HG03175 (cell line): ENCODE results near the gene FUBP3.

Experiments
- ATAC-seq: cut with Tn5 transposase; IDR thresholded peaks from one replicate; pipeline ENCODE4 v1.9.1; 2021; ENCODE audit warnings: mild to moderate bottlenecking, moderate library complexity; ENCODE audit not compliant: unreplicated experiment

The FUBP3 gene

DNA sequence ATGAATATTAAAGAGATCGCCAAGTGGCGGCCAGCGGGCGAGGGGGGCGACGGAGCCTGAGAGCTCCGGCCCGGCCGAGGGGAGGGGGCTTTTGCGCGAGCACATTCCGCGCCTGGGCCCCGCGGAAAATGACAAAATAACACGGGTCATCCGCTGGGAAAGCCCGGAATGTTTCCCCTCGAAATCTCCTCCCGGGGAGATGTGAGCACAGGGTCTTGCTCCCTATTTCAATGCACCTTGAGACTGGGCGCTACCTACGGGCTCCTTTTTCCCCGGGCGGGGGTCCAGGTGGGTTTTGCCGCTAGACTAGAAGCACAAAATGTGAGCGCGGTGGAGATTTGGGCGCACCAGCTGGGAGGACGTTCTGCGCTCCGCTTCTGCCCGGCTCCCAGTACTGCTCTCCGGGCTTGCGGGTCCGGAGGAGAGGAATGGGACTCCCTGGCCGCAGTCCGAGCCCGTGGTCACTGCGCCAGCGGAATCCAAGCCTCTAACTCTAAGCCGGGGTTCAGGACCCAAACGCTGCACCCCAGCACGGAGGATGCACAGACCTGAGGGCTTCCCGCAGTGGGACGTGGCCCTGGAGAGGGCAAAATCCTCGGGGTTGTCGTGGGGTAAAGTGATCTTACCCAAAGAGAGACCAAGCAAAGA is 82.2 kb downstream of the FUBP3 start:
- ATAC-seq, result no peak

DNA sequence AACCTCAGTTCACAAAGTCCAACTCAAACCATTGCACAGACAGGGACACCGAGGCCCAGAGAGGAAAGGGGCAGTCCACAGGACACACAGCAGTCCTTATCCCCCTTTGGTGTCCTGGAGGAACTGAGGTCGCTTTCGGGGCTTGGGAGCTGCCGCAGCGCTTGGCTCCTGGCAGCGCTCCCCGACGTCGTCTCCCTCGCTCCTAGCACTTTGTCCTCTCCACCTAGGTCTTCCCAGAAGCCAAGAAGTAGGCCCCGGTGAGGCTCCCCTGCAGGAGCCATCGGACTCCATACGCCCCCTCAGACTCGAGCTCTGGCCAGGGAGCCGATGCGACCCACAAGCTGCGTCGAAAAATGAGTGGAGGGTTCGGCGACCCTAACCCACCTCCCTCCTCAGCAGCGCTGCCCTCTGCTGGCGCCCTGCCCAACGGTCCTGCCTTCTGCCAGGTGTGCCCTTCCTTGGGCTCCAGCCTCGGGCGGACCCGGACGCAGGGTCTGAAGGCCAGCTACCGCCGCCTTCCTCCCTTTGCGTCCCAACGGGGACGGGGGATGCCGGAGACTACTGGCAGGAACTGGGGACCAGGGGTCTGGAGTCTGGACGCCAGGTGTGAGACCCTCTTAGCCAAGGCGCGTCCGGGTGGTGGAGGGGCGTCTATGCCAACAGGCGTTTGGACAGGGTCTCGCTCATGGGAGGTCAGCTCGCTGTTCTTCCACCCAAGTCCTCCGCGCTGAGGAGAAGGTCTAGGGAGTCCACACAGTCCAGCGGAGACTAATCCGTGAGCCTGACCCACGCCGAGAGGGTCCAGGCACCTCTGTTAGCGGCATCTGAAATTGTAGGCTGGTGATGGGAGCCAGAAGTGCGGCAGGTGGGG is 83.0 kb downstream of the FUBP3 start:
- ATAC-seq, result no peak

DNA sequence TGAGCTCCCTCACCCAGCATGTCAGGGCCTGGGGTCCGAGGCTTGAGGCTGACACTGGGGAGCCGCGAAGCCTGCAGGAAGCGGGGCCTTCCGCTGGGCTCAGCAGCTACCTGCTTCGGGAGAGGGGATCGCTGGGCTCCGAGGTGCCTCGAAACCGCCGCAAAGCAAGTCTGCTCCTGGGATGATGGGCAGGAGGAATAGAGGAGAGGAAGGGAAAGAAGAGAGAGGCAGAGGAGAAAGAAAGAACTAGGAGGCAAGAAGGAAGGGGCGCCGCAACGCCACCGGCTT is 83.5 kb downstream of the FUBP3 start:
- no peak for ATAC-seq

DNA sequence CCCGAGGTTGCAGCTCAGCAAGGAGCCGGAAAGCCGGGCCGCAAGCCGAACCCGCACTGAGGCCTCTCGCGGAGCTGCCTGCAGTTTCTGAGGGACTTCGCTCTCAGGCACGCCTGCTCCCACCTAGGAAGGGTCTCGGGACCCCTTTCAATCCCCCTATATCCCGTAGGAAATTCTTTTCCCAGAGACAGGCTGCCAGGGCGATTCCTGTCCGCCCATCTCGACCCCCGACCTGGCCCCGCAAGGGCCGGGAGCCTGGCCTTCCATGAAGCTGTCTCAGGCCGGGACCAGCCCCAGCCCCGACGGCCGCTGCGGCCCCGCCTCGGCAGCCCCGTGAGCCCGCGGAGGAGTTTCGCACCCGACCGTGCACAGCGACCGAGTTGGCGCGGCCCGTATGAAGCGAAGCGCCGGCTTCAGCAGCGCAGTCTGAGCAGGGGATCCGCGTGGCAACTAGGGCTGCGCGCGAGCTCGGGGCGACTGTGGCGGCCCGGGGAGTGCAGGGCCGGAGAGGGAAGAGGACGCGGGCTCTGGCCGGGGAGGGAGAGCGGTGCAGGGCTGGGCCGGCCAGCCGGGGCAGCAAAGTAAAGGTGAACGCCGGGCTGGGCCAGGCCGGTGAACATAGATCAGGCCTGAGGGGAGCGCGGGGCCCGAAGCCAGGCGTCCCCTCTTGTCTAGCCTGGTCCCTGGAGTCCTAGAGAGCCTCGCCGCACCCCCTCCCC is 84.0 kb downstream of the FUBP3 start:
- ATAC-seq, result no peak

DNA sequence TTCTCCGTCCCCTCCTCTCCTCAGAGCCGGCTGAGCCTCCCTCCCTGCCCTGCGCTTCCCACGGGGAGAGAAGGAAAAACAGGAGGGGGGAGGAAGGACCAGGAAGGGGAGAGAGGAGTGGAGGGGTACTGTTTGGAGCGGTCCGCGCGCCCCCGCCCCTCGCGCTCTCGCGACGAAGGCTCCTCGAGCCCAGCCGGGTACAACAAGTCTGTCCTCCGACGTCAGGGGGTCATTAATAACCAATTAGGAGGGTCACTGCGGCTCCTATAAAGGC is 84.5 kb downstream of the FUBP3 start:
- no peak for ATAC-seq

DNA sequence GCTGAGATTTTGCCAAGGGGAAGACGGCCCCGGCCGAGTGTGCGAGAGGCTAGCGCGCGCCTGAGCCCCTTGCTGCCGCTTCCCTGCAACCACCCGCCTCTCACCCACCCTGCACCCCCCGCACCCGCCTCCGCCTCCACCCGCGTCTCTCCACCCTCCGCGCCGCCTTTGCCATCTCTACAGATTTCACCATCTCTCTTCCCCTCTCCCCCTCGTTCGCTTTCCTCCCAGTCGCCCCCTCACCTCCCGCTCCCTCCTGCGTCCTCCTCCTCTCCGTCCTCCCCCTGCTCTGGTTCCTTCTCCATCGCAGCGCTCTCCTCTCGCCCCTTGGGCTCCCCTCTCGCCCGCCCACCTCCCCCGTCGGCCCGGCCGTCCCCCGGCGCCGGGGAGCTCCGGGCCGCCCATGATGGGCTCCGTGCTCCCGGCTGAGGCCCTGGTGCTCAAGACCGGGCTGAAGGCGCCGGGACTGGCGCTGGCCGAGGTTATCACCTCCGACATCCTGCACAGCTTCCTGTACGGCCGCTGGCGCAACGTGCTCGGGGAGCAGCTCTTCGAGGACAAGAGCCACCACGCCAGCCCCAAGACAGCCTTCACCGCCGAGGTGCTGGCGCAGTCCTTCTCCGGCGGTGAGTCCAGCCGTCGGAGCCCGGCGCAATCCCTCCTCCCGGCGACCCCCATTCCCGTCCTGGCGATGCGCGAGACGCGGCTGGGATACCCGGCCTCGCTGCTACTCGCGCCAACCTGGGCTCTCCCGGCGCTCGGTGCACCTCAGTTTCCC is 85.1 kb downstream of the FUBP3 start, which contains the start of gene PRDM12:
Gene PRDM12, plus strand, starts transcription at position 344 of the 778 bp plus-strand sequence. Its CDS starts 60 bp downstream, at position 404.
- ATAC-seq, result no peak

DNA sequence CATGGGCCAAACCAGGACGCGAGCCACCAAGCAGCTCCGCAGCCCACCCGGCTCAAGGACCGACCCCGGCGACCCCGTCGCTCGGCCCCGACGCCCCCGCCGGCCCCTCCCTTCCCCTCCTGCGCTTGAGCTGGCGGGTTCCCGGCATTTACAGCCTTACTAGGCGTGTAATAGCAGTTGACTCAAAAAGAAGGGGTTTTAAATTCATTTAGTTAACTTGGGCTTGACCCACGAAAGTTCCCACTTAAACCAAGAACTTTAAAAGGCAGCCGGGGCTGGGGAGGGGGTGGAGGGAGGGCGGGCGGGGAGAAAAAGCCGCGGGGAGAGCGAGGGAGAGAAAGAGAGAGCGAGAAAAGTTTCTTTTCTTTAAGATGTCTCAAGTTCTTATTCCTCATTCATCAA is 85.7 kb downstream of the FUBP3 start:
- ATAC-seq, result no peak

DNA sequence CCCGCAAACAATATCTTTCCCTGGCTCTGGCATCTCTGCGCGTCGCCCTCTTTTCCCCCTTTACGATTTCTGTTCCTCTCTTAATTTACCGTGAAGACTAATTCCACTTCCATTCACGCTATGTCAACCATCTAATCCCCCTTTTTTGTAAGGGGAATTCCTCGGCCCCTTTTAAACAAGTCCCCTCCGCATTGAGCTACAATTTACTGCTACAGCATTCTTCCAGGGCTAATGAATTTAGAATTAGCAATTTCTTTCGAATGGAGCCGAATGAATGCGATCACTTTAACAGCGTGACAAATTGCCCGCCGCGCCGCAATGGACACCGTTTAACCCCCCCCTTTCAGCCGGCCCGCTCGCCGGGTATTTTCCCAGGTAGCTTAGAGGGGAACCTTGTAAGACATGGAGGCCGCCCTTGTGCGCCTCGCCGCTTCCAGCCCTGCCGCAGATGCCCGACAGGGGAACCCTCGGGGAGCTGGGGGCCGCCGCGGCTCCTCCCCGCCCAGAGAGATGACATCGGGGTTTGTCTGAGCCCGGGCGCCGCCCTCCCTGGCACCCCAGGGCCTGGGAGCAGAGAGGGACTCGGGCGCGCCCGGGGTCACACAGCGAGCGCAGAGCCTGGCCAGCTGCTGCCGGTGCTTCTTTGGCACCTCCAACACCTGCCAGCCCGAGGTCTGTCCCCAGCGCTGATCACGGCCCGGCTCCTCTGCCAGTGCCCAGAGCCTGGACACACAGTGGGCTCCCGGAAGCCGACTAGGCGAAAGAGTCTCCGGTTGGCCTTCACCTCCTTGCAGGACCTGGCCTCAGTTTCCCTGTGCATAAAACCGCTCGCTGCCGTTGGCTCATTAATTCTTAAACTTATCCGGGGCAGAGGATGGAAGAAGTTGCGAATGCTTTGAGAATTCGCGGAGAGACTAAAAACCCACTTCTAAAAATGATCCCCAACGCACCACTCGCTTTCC is 86.3 kb downstream of the FUBP3 start:
- ATAC-seq, result no peak

DNA sequence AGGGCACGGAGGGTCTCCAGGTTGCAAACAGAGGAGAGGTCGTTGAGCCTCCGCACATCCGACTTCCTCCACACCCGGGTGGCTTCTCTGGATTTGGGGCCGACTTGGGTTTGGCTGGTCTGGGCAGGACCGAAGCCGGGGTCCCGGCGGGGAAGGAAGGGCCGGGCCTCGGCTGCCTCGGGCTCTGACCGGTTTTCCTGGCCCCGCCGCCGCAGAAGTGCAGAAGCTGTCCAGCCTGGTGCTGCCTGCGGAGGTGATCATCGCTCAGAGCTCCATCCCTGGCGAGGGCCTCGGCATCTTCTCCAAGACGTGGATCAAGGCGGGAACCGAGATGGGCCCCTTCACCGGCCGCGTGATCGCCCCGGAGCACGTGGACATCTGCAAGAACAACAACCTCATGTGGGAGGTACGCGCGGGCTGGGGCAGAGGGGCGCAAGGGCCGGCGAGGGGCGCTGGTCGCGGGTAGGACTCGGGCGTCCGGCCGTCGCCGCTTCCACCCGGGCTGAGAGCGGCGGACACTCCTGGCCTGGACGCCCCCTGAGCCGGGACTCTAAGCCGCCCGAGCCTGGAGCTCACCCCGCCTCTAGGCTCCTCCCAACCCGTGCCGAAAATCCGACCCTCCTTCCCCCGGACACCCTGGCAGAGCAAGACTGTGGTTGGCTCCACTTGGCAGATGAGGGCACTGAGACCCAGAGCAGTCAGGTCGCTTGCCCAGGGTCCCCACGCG is 87.2 kb downstream of the FUBP3 start:
- ATAC-seq, result no peak

DNA sequence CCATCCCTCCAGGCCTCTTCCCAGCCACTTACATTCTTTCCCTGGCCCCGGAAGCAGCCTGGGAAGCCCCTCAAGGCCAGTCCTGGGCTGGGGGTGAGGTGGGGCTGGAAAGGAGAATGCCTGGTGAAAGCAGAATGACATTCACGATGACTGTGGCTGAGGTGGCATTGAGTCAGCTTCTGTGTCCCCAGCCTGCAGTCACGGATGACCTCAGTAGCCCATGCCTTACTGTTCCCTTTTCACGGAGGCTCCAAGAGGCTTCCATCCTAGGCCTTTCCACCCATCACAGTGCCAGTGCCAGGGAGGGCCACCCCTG is 87.7 kb downstream of the FUBP3 start:
- no peak for ATAC-seq

DNA sequence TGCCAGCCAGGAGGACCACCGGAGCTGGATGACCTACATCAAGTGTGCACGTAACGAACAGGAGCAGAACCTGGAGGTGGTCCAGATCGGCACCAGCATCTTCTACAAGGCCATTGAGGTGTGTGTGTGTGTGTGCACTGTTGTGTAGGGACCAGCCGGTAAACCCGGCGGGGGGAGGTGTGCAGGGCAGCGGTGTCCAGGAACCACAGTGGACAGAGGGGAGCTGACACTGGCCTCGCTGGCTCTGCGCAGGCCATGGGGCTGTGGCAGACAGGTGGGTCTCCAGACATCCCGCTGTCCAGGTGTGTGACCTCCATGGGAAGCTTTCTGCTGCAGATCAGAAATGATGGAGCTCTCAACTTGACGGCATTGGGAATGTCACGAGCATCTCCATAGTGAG is 88.8 kb downstream of the FUBP3 start:
- no peak for ATAC-seq

DNA sequence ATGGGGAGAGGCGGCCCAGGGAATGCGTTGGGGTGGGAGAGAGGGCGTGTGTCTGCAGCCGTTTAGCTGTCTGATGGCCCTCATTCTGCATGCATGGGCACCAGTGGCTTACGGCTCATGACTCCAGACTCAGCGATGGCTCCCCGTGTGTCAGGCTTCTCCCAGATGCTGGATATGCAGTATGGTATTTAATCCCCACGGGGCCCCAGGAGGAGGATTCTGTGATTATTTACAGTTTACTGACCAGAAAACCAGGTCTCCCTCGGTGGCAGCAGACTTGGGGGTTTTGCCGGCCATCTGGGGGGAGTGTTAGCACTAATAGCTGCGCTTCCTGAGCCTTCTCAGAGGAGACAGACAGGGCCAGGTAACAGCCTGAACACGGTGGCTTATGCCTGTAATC is 89.3 kb downstream of the FUBP3 start:
- no peak for ATAC-seq

DNA sequence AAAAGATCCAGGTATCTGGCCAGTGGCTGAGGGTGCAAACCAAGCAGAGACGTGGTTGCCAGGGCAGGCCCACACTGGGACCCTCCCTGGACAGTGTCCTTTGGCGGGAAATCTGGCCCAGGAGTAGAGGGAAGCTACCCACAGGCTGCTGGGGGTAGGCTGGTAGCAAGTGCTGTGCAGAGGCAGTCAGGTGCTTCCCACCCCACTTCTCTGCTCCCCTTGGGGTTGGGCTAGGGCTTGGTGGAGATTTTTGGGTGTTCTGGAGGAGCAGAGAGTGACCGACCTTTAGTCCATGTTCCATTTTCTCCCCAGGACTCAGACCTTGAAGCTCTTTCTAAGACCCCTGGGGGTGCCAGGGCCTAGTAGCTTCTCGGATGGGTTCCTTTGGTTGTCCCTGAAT is 90.6 kb downstream of the FUBP3 start:
- no peak for ATAC-seq

DNA sequence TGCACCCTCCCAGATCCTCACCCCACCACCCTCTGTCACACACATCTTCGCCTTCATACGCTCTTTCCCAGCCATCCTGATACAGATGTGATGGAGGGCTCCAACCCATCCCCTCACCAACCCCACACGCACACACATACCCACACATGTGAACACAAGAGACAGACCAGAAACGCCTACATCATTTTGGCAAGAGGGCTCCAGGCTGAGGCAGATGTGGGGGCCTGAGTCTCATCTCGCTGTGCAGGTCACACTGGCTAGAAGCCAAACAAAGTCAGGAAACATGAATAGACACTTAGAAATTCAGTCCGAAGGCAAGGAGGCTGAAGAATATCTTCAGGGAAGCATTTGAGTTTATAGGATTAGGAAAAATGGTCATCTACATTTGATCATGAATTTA is 91.3 kb downstream of the FUBP3 start:
- ATAC-seq, result no peak

DNA sequence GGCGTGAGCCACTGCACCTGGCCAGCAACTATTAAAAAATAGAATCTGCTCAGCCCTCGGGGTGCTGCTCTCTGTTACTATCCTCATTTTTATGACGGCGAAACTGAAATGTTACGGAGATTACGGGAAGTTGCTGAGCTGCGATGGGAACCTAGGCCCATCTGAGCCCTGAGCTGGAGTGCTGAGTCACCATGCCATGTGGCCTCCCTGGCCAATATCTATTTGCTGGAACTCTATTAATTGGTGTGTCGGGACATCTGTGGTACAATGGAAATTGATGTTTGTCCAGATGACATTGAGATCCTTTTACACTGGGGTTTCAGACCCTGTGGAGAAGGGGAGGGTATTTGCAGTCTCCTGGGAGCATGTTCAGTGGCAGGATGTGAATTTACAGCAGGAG is 93.1 kb downstream of the FUBP3 start:
- no peak for ATAC-seq

DNA sequence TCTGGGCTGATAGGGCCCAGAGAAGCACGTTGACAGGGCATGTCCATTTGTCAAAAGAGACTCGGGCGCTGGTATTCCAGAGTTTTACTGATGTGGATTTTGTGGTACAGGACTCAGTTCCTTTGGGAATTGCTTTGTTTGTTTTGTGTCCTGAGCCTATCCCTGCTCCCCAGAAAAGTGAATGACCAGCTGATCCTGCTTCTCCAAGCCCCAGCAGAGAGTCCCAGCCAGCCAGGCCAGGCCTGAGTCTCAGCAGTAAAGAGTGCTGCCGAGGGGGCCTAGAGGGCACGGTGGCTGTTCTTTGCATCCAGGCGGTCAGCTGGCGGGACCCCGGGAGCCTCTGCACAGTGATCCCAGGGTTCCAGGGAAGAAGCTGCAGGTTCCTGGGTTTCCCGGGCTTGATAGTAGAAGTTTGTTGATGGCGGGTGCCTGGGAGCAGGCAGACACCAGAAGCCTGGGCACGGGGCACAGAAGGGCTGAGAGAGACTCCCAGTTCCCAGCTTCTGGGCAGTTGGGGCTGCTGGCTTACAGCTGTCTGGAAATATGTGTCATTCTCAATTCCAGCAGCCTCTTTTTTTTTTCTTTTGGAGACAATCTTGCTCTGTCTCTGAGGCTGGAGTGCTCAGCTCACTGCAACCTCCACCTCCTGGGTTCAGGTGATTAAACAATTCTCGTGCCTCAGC is 93.7 kb downstream of the FUBP3 start:
- ATAC-seq, result no peak

DNA sequence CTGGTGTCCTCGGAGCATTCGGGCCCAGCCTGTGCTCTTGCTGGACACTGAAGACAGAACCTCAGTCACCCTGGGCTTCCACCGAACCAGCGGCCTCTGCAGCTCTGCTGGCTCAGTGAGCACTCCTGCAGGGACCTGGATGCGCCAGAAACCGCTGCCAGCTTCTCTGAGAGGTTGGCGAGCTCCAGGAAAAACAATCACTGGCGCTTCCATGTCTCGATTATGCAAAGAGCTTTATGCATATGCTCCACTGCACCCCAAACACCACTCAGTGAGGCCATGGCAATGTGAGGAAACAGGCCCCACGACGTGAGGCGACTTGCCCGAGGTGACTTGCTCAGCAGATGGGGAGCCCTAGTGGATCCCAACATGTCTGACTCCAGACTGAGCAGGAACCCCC is 96.0 kb downstream of the FUBP3 start:
- no peak for ATAC-seq

DNA sequence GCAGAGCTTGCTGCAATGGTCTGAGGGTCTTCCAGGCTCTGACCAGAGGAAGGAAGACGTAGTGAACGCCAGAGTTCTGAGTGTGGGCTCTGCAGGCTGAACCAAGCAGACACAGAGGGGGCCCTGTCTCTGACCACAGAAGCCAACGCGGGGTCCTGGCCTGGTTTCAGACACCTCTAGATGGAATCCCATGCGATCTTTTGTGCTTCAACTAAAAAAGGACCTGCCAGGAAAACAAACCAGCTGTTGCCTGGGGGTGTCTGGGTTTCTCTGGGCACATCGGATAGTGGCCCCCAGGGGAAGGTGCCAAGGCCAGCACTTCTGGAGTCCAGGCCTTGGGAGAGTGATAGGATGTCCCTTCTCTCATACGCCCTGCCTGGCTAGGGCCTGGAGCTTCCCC is 97.9 kb downstream of the FUBP3 start:
- ATAC-seq, result no peak
